8988T (cell line): Measurements from ENCODE around the gene HDAC2.
"Not testable (repeated sequence)": the region's sequence is repeated elsewhere in the genome, so short reads cannot be mapped to it uniquely, and the experiment has no call there.

Experiments
- DNase-seq: peaks from one replicate; pipeline ENCODE4 v3.0.0; 2011

The HDAC2 gene

DNA sequence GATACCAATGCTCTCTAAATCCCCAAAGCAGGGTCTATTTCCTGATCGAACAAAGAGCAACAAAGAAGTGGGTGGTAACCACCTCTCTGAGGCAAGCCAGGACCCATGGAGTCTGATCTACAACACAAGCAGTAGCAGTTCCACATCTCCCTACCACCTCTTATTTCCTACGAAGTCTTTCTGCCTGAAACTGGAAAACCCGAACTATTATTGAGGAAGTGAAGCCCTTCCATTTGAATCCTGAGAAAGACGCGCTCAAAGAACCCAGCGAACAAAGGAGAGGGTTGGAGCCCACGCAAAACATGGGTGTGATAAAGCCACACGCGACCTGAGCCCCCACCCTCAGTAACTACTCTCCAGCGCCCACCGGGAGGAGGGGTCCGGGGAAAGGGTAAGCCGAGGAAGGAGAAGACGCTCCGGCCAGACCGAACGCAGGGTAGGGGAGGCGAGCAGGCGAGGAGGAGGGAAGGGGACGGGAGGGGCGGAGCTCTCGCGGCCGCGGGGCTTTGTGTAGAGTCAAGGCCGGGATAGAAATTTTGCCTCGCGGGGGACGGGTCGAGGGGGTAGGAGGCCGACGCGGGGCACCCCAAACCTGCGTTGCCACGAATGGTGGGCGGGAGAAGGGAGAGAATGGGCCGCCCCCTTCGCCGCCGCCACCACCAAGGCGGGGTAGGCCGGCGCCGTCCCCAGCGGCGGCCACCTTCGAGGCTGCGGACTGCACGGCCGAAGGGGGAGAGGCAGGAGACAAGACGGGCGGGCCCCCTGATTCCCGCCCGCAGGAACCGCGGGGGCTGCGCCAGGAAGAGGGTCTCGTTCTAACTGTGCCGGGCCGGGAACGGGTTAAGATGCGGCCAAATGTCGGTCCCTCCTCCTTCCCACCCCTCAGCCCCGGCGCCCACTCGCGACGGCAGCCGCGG, 802 bp downstream of the HDAC2 start:
- peak; percentile 23 for DNase-seq

DNA sequence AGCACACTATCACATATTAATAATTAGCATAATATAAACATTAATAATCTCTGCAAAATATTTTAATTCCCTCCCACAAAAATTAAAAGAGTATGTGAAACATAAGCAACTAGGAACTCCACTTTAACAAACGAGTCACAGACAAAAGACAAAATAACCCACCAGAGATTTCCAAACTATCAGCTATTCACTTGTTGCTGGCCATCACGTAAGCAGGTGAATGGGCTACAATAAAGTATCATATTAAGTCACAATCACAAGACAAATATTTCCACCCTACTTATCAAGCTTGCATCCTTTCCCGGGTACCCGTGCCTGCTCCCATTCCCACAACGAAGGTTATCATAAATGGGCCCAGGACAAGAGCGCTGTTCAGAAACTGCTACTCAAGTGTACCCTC, 2.5 kb downstream of the HDAC2 start:
- DNase-seq: no peak

DNA sequence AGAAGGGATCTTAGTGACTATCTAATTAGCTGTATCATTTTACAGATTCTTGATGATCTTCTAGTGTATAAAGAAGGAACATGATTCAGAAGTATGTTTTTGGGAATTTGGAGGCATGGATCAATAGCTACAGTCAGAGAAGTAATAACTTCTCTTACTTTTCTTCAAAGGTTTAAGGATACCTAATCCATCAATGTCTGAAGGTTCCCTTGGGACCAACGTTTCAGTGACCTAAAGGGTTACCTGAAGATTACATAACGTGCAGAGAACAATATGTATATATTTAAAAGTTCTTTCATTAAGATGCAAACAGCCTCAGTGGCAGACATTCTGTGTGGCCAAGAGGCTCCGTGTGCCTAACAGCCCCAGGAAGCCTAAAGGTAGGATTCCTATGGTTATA, 3.2 kb downstream of the HDAC2 start:
- DNase-seq: no peak

DNA sequence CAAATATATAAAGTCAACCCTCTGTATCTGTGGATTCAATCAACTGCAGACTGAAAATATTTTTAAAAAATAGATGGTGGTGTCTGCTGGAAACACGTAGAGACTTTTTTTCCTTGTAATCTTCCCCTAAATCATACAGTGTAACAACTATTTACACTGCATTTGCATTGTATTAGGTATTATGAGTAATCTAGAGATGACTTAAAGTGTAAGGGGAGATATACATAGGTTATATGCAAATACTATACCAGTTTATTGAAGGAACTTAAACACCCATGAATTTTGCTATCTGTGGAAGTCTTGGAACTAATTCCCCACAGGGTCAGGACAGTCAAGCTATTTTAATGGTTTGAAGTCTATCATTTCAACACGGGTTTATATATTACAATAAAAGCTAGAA, 10.2 kb downstream of the HDAC2 start:
- DNase-seq: no peak

DNA sequence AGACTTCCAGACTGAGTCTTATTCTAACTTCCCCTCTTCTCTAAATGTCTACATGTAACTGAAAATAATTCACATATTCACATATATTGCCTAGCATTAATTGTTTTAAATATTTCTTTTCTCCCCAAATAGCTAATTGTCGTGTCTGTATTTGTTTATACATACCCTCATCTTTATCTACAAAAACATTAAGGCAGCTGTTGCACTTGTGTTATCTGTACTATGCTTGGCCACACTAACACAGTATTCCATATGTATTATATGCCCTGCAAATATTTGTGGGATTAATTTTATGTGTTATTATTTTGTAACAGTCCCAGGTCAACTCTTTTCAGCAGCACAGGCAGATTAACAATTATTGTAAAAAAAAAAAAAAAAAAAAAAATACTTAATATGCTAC, 11.7 kb downstream of the HDAC2 start:
- no peak for DNase-seq

DNA sequence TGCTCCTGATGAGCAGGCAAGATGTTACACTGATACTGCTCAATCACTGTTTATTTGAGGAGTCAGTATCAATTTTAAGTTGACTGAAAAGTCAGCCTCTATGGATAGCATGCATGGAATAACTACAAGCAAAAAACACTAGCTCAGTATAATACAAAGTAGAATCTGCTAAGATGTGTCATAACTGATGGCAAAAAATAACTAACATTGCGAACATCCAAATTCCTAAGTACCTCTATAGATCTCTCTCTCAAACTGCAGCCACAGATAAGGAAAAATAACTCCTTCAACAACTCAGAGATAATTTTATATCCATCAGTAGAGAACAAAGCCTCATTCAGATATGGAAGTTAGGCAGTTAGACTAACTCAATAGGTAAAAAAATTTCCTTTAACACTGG, 16.3 kb downstream of the HDAC2 start:
- DNase-seq: no peak

DNA sequence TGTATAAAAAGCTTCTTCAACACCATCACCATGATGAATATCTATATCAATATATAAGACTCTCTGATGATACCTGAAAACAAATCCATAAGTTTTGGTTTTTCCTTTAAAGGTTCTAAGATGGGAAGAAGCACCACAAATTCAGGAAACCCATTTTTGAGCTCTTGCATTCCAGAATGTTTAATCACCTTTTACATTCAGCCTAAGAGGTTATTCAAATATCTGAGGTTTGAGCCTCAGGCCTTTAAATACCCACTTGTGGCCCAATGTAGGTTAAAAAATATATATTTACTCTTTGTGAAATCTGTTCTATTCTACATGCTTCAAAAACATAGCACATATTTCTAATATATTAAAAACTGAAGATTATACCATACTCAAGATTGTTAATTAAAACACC, 17.6 kb downstream of the HDAC2 start:
- DNase-seq: no peak

DNA sequence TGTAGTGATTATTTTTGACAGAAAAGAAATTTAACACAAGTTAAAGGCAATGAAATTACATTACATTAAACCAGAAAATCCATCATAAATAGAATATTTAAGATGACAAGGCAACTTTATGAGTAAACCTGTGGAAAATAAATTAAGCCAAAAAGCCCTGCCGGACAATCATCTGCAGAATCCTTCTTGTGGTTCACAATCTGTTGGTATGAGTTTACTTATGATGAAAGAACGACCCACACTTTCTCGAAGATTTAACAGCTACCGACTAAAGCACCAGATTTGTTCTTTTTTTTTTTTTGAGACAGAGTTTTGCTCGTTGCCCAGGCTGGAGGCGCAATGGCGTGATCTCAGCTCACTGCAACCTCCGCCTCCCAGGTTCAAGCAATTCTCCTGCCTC, 21.4 kb downstream of the HDAC2 start:
- DNase-seq: no peak

DNA sequence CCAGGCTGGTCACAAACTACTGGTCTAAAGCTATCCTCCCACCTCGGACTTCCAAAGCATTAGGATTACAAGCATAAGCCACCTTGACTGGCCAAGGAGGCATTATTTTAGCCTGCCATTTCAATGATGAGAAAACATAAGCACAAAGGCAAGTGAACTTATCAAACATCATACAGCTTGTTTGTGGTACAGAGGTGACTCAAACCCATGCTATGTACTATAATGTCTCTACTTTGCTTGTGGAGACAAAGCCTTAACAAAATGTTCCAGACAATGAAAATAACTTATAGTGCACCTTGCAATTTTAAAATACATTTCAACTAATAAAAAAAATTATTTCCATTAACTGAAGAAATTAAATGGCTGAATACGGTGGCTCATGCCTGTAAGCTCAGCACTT, 26.2 kb downstream of the HDAC2 start:
- DNase-seq: no peak

DNA sequence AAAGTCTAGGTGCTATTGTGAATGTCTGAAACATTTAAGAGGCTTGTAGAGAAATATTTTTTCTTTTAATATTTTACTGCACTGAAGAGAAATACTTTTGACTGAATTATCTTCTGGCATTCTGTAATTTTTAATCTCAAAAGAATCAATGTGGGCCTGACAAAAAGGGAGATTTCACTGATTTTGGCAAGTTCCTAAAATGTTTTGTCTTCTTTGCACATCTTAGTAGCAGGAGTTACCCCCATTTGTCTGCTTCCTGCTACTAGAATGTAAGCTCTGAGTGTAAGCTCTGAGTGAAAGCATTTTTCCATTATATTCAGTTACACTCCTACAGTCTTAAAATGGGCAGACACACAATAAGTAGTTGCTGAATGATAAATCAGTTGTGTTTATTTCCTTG, 31.1 kb downstream of the HDAC2 start:
- DNase-seq: no peak

DNA sequence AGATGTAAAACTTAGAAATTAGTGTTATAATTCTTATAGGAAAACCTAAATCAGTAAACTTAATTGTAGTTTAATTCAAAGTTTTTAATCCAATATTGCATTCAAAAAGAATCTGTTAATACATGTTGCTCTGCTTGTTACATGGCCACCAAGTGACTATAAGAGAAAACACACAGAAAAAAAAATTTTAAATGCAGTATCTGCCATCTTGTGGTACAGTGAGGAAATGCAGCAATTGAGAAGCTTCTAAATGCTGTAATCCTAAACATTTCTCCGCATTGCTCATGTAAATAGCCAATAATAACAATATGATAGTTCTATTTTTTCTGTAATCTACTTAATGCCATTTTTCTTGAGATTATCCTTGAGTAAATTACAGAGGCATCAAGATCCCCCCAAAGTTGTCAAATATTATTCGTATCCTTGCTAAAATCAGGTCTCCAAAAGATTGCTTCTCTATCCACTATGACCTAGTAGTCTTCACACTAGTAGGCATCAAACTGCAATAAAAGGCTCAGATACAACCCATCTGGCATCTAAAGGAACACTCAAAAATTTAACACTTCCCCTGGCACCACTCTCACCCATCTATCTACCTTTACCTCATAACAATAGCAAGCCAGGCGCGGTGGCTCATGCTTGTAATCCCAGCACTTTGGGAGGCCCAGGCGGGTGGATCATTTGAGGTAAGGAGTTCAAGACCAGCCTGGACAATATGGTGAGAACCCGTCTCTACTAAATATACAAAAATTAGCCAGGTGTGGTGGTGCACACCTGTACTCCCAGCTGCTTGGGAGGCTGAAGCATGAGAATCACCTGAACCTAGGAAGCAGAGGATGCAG, 34.6 kb downstream of the HDAC2 start:
- DNase-seq: peak; percentile 11

DNA sequence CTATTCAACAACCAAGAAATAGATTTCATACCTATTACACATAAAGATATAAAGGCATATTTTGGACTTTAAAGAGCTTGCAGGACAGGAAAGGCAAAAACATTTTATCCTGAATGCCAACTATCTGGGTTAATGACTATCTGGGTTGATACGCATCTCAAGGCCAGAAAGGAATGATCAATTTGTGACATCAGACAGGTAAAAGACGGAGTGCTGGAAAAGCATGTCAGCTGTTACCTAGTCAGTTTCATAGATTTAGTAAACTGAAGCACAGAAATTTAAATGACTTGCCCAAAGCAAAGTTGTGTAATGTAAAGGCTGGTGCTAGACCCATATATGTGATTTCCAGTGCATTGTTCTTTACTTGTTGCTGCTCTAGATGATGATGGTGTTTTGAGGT, 36.8 kb downstream of the HDAC2 start:
- DNase-seq: no peak

DNA sequence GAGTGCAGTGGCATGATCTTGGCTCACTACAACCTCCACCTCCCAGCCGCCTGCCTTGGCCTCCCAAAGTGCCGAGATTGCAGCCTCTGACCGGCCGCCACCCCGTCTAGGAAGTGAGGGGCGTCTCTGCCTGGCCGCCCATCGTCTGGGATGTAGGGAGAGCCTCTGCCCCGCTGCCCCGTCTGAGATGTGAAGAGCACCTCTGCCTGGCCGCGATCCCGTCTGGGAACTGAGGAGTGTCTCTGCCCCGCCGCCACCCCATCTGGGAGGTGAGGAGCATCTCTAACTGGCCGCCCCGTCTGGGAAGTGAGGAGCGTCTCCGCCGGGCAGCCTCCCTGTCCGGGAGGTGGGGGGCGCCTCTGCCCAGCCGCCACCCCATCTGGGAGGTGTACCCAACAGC, 39.0 kb downstream of the HDAC2 start:
- not testable (repeated sequence) for DNase-seq

DNA sequence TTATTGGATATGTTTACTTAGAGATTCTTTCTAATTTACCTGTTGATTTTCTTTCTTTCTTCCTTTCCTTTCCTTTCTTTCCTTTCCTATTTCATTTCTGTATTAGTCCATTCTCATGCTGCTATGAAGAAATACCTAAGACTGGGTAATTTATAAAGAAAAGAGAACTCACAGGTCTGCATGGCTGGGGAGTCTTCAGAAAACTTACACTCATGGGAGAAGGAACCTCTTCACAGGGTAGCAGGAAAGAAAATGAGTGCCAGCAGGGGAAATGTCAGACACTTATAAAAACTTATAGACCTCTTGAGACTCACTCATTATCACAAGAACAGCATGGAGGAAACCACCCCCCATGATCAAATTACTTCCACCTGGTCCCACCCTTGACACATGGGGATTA, 40.8 kb downstream of the HDAC2 start:
- DNase-seq: no peak

DNA sequence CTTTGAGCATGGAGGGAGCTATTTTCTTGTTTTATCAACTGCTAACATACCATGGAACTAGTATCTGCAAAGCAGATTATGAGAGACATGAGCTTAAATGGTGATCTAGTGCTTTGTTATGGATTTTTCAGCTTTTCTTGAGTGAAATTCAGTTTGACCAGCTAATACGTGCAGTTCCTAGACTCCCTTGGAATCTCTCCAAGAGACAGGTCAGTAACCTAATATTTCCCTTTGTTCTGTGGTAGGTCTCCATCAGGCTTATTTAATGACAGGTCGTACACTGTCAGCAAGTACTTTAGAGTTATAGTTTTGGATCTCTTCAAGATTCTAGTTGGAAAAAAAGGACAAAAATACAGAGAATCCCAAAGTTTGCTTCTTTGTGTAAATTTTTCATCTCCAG, 43.9 kb downstream of the HDAC2 start:
- DNase-seq: no peak

DNA sequence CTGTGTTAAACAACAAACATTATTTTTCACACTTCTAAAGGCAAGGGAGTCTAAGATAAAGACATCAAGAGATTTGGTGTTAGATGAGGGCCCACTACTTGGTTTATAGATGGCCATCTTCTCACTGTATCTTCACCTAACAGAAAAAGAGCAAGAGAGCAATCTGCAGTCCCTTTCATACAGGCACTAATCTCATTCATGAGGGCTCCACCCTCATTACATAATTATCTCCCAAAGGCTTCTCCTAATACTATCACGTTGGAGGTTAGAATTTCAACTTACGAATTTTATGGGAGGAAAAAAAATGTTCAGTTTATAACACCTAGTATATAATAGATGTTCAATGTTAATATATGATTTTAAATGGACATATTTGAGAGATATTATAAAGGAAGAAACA, 45.6 kb downstream of the HDAC2 start:
- DNase-seq: no peak

DNA sequence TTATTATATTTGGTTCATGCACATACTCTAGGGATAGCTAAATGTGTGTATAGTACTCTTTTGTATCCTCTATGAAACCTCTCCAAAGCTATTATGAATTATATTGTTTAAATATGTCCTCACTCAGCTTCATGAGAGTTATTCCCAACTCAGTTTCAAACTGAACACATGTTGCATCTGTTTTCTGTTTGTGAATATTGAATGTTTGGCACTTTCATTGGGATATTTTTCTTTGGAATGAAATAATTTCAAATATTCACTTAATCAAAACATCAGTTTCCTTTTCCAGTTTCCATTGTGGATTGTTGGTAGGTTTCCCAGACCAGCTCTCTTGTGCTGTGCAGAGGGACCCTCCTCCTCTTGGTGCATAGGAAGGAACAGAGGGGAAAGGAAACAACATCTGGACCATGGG, 46.6 kb downstream of the HDAC2 start:
- DNase-seq: no peak

DNA sequence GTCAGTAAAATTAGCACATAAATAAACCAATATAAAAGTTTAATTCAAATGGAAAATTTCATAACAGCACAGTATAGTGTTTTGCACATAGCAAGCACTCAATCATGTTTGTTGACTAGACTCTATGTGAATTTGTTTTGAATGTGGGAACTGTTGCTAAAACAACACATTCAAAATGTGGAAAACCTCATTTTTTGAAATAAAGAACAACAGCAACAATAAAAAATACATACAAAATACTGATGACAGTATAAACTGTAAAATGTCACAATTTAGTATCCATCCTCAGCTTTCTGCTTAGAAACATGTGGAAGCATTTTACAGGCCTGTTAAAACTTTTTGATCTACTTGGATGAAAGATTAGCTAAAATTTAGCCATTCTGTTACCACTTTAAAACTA, 47.4 kb downstream of the HDAC2 start:
- DNase-seq: no peak

DNA sequence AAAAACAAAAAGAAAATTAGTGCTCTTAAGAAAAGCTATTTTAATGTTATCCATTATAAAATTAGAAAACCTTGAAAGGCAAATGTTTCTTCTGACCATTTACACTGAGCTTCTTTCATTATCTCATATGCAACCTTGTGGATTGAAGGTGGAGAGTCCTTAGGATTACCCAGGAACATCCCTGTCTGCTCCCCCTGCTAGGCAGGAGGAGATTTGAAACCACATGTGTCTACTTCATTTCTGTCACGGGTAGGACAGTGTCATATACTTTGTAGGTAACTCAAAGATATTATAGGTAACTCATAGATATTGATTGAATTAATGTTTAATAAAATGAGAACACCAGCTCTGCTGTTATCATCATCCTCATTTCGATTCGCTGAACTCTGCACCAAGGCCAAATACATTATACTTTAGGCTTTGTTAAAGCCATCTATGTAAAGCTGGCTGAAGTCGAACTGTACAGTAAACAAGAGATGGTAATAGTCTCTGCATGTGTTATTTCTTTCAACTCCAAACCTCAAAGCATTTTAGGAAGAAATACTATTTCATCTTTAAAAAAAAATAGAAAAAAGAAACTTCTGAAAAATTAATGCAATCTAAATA, 49.5 kb downstream of the HDAC2 start:
- DNase-seq: no peak

DNA sequence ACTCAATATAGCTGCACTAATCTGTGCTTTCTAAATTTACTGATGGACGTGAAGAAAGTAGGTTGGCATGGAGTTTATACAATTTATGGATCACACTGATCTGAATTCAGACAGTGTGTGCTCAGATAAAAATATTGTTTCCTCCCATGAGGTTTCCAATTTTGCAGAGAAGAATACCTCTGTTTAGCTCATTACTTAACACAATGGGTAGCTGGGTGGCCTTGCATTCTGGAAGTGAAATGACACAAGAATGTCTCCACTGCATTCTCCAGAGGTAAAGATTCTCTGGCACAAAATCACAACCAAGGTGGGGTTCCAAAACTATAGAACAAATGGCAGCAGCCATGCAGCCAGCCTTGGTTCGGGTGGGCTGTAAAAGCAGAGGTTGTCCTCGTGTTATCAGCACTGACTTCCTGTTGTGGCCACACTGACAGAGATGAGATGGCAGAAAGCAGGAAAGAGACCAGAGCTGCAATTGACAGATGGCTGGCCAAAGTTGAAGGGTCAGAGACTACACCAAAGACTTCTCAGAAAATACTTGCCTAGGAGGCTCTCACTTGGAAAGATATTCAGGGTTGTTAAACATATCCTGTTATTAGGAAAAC, 50.2 kb downstream of the HDAC2 start:
- no peak for DNase-seq

DNA sequence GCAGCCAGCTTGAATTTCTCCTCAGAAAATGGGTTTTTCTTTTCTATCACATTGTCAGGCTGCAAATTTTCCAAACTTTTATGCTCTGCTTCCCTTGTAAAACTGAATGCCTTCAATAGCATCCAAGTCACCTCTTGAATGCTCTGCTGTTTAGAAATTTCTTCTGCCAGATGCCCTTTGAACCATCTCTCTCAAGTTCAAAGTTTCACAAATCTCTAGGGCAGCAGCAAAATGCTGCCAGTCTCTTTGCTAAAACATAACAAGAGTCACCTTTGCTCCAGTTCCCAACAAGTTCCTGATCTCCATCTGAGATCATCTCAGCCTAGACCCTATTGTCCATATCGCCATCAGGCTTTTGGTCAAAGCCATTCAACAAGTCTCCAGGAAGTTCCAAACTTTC, 60.7 kb downstream of the HDAC2 start:
- not testable (repeated sequence) for DNase-seq

DNA sequence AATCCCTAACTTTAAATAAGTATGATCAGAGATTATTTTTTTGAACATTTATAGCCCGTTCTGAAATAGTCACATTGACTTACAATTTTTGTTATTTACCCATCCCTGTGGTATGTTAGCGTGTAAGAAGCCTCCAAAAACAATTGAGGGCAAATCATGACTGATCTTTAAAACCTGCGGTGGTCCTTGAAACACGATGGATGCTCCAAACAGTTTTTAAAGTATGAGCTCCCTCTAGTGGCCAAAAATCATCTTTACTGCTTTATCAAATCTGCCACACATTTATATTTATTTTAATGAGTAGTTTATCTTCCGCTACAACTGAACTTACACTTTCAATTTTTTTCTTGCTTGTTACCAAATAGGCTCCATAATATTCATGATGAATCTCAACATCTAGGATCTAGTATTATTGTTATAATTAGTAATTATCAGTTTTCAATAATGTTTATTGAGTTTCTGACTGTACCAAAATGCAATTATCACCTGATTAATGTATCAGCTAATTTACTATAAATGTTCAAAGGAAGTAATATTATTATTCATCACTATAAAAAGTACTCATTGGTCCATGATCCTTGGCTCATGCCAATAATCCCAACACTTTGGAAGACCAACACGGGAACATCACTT, 61.6 kb downstream of the HDAC2 start:
- DNase-seq: no peak

DNA sequence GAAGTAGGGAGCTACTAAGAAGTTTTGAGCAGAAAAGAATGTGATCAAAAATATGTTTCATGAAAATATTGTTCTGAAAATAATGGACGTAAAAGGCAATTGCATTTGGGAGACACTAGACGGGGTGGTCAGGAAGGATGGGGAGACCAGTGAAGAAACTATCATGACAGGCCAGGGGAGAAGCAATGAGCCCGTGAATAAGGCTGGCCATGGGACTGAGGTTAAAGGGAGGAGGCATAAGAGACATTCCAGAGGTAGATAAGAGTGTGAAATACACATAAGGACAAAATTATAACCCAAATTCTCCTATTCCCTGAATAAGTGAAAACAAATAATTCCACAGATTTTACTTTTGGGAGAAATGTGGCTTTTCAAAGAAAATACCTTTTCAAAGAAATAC, 62.1 kb downstream of the HDAC2 start:
- DNase-seq: no peak
